IPS-NIHi11 (cell line): ENCODE measurements around the gene VTI1A.
"Not testable (repeated sequence)": the region's sequence is repeated elsewhere in the genome, so short reads cannot be mapped to it uniquely, and the experiment has no call there.

Source experiments
- DNase-seq: peaks from one replicate; pipeline ENCODE4 v3.0.0; 2012; ENCODE audit warnings: mixed read lengths, low spot score

The VTI1A gene

DNA sequence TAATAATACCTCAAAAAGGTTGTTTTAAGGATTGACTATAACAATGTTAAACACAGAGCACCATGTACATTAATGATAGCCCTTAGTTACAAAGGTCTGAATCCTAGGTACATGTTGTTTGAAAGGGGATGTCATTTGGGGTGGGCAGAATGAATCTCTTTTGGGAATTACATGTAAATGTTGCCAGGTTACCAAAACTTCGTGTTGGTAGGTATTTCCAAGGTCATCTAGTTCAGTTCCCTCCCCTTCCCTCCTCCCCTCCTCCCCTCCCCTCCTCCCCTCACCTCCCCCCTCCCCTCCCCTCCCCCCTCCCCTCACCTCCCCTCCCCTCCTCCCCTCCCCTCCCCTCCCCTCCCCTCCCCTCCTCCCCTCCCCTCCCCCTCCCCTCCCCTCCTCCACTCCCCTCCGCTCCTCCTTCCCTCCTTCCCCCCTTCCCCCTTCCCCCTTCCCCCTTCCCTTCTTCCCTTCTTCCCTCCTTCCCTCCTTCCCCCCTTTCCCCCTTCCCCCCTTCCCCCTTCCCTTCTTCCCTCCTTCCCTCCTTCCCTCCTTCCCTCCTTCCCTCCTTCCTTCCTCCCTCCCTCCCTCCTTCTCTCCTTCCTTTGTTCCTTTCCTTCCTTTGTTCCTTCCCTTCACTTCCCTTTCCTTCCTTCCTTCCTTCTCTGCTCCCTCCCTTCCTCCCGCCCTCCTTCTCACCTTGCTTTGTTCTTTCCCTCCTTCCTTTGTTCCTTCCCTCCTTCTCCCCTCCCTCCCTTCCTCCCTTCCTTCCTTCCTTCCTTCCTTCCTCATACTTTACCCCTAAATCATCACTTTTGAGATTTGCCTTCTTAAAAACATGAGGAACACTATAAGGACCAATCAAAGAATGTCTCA, 8.1 kb downstream of the VTI1A start:
- no peak for DNase-seq

DNA sequence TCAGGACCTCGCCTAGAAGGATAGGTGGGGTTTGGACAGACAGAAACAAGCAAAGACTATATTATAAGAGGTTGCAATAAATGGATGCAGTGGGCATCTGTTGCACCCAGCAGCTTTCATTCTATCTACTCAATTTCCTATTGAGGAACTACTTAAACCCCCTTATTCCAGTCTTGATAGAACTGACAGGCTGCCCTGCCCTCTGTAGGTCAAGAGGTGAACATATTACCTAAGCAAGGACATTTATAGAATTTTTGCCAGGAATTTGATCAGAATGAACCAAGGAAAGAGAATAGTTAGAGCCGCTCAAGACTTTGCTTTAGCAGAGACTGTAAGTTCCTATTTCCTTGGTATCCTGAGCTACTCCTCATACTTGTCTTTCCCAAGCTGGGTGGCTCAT, 9.5 kb downstream of the VTI1A start:
- no peak for DNase-seq

DNA sequence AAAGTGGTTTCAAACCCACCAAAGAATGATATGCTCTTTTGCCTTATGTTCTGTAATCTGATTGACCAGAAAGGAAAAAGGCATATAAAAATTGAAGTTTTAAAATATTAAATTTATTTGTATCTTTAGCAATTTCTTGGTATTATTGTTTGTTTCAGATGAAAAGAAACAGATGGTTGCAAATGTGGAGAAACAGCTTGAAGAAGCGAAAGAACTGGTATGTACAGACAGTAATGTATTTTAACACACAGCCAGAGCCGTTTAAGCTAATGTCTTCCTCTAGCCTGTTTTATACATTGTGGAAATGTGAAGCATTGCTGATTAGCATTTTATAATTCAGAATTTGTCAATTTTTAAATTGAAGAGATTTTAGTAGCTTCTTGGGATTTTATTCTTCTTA, 13.4 kb downstream of the VTI1A start:
- DNase-seq = no peak

DNA sequence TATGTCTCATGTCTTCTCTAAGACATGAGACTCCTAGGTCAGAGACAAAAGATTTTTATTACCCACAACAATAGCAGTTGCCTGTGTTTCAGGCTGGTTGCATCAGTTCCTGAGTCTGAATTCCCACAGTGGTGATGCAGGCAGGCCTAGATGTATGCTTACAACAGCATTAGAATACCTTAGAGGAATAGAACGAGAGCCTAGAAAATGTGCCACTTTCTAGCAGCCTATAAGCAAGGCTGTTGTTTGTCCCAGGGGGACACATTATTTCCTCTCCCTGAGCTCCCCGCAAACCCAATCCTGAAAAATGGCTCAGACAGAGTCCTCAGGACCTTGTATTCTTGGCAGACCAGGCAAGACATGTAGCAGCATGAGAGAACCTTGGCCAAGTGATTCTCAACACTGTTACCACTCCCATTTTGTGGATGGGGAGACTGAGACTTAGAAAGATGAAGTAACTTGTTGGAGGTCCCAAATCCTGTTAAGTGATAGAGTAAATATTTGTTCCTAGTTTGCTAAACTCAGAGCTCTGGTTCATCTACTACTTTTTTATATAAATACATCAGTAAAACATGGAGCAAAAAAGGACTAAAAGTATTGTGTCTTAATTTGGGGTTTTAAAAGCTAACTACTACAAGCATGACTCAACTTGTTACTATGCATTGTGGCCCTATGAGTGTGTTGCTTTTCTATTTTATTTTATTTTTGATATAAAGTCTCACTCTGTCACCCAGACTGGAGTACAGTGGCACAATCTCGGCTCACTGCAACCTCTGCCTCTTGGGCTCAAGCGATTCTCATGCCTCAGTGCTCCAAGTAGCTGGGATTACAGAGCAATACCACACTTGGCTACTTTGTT, 14.2 kb downstream of the VTI1A start:
- no peak for DNase-seq

DNA sequence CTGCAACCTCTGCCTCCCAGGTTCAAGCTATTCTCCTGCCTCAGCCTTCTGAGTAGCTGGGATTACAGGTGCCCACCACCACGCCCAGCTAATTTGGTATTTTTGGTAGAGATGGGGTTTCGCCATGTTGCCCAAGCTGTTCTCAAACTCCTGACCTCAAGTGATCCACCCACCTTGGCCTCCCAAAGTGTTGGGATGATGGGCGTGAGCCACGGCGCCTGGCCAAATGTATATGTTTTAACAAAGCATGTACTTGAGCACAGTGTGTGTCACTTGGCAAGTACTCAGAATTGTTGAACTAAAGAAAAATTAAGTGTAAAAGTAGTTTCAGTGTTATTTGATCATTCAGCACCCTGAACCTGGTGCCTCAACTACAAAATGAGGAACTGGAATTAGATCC, 17.1 kb downstream of the VTI1A start:
- DNase-seq = not testable (repeated sequence)

DNA sequence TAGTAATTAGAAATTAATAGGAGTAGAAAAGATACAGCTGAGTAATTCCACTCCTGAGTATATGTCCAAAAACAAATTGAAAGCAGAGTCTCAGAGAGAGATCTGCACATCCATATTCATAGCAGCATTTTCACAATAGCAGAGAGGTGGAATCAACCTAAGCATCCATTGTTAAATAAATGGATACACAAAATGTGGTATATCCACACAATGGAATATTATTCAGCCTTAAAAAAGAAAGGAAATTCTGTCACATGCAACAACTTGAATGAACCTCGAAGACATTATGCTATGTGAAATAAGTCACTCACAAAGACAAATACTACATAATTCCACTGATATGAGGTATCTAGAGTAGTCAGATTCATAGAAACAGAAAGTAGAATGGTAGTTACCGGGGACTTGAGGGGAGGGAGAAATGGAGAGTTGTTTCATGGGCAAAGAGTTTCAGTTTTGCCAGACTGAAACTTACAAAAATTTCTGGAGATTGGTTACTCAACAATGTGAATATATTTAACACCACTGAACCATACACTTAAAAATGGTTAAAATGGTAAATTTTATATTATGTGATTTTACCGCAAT, 18.4 kb downstream of the VTI1A start:
- no peak for DNase-seq

DNA sequence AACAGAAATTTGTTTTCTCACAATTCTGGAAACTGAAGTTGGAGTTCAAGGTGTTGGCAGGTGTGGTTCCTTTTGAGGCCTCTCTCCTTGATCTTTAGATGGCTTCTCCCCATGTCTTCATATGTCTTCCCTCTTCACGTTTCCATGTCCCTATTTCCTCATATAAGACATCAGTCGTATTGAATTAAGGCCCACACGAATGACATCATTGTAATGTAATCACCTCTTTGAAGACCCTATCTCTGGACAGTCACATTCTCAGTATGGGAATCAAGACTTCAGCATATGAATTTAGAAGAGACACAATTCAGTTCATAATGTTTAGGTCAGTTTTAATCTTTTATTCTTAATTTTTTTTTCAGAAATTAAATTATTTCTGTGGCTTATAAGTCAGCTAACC, 19.8 kb downstream of the VTI1A start:
- DNase-seq = no peak

DNA sequence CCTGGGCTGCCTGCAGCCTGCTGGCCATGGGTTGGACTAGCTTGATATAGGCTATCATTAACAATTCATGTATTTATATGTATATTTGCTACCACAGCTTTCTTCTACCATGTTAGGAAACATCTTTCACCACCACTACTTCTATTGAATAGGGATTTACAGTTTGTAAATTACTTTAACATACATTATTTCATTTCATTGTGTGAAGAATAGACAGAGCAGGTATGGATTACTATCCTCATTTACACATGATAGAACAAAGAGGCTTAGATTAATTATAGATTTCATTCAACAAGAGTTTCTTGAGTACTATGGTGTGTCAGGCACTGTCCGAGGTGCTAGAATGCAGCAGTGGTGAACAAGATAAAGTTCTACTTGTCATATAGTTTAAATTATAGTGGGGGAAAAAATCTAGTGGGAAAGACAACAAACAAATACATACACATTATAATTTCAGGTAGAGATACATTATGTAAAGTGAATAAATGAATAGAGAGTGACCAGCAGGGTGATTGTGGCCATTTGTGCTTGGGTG, 20.6 kb downstream of the VTI1A start:
- no peak for DNase-seq

DNA sequence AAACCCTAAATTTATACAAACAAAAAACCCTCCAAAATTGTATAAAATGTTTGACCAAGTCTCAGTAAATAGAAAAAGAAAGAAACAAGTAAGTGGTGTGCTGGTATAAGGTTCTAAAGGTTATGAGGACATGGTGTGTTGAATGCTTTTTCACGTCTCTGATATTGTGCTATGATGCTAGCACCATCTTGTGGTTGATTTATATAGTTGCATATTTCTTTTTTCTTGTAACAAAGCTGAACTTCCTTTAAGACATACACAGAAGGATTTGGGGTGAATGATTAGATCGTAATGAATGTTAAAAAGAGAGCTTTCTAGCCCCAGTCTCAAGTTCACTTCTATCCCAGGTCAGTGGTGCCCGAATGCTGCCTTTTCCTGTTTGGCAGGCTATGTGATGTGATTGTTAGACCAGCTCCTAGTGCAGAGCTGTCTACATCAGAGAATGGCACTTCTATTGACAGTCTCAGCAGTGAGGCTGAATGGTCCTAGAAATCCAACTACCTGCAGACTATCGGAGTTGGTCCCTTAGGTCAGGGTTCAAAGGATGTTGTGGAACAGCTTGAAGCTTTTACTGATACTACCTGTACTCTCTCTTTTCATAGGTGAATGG, 25.0 kb downstream of the VTI1A start:
- DNase-seq = peak; percentile 57

DNA sequence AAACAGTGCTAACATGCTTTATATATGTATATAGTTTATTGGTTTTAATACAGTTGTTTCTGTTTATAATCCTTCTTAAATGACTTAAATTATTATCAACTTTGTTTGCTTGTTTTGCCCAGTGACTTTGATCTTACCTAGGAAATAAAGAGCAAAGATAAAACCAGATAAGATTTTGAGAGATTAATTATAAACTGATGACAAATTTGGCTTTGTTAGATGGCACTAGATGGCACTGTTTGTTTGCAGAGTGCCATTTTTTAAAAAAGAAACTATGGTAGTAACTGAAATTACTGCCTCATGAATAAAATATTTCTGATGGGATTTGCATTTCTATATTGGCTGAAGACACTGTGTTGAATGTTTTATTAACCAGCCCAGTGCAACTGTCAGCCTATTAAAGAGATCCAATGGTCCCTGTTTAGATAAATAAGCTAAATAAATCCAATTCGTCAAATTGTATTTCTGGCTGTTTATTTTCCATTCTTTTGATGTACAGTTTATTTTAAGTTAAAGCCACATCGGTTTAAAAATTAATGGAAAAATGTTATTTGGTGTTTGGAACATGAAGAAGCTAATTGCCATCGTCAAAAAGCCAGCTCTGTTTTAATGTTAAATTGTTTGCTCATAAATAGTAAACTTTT, 28.7 kb downstream of the VTI1A start:
- DNase-seq = no peak

DNA sequence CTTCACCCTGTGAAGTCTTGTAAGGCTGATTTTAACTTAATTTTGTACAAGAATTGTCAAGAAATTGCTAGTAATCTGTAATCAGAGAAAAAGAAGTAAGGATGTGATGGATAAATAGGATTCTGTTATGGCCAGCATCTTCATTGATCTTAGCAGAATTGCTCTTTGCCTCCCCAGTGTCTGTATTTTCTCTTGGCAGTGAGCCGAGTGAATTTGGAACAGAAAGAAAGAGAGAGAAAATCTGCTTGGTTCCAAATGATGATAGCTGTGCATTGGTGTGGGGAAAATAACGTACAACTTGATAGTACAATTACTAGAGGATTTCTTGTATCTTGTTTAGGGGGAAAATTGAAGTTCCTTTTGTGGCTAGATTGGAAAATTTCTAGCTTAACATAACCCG, 34.6 kb downstream of the VTI1A start:
- DNase-seq = no peak

DNA sequence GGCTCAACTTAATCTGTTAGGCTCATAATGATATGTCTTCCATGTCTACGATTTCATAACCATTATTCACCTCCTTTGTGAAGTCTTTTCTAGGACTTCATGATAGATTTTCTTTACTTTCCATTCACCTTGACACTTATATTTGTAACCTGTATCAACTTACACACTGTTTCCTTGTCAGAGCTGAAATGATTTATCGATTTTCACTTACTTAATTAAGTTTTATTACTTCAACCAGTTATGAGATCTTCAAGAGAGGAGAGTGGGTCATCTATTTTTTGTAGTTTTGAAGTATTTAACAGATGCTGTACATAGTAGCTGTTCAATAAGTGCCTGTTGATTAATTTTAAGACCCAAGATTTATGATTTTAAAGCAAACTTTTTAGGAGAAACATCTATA, 37.4 kb downstream of the VTI1A start:
- DNase-seq = no peak

DNA sequence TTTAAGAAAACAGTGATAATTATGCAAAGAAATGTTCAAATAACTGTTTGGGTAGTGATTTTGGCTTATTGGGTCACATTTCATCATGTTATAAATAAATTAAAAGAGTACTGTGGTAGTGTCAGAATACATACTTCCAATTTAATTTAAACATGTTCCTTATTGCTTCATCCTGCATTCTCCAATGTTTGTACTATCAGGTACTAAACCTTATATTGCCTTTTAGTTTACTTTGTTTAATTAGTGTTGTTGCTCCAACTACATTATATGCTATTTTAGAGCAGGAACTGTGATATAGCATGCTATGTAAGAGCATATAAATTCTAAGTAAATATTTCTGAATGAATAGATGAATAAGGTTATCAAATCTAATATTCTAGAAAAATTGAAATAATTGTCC, 40.9 kb downstream of the VTI1A start:
- DNase-seq = no peak

DNA sequence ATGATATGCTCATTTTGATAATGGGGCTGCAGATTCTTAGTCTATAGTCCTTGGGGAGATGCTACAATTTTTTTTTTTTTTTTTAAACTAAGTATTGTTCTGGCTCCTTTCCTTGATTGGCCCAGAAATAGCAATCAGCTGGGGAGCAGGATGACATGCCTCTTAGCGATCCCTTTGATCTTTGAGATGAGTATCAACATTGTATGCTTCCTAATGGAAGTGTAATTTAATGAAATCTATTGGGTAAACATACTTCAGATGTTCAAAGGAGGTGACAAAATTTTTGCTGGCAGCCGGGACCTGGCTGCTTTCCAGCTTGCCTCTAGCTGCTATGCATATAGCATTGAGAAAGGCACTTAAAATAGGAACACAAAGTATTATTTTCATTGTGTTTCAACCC, 43.5 kb downstream of the VTI1A start:
- no peak for DNase-seq

DNA sequence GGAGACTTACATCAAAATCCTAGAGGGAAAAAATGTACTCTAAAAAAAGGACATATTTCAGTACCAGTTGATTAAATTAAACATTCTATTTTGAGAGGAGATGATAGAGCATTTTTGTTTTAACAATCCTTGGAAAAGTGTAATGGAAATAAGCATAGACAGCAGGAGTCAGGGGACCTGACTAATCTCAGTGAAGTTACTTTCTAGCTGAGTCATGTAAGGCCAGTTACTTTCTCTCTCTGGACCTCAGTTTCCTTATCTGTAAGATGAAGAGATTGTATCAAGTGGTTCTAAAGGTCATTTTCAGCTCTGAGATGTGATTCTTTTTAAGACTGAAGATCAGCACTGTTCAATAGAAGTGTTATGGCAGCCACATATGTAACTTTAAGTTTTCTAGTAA, 44.1 kb downstream of the VTI1A start:
- DNase-seq = no peak

DNA sequence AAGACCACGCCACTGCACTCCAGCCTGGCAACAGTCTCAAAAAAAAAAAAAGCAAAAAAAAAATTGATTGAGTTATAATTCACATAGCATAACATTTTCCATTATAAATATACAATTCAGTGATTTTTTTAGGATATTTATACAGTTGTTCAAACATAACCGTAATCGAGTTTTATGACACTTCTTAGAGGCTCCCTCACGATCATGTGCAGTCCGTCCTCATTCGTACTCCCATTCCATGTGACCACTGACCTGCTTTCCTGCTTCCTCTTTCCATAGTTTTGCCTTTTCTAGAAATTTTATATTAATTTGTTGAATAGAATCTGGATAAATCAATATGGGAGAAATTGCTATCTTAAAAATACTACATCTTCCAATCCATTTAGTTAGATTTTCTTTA, 45.7 kb downstream of the VTI1A start:
- no peak for DNase-seq

DNA sequence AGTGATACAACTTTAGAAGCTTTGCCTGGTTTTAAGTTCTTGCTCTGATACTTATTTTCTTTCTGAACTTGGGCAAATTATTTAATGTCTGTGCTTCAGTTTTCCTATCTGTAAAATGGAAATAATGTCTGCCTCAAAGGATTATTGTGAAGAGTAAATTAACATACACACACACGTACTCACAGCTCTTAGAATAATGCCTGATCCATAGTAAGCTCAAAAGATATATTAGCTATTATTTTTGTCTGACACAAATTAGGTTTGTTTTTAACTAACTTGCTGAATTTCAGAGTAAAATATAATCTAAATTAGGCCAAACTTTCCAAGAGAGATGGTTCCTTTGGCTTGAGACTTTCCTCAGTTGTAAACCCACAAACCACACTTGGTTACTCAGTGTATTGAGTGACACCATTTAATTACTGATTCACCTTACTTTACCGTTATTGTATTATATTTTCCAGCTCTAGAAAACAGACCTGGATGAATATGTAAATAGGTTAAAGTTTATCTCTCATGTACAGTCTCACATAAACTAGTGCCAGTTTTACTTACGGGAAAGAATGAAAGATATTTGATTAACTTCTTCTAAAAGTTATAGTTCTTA, 50.4 kb downstream of the VTI1A start:
- no peak for DNase-seq

DNA sequence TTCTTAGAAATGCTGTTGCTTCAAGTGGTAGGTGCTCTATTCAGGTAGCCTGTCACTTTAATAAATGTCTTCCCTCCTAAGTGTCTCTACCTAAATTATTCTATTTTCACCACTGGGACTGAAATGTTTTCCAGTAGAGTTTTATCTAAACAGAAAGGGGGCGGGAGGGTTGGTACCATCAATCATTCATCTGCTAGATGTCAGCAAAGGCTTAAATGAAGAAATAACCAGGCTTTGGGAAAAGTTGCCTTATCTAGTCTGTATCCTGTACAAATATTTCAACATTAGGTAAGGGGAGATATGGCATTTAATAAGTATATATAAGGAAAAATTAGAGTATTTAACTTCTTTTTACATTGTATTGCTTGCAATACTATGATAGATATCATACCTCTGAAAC, 51.8 kb downstream of the VTI1A start:
- no peak for DNase-seq

DNA sequence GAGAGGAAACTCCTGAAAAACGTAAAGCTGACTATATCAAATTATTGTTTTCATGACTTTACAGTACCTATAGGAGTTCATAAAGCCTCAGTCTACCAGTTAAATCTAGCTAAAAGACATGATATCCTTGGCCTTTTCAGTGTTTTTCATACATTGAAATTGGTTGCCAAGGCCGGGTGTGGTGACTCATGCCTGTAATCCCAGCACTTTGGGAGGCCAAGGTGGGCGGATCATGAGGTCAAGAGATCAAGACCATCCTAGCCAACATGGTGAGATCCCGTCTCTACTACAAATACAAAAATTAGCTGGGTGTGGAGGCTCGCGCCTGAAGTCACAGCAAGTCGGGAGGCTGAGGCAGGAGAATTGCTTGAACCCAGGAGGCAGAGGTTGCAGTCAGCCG, 53.0 kb downstream of the VTI1A start:
- DNase-seq = not testable (repeated sequence)

DNA sequence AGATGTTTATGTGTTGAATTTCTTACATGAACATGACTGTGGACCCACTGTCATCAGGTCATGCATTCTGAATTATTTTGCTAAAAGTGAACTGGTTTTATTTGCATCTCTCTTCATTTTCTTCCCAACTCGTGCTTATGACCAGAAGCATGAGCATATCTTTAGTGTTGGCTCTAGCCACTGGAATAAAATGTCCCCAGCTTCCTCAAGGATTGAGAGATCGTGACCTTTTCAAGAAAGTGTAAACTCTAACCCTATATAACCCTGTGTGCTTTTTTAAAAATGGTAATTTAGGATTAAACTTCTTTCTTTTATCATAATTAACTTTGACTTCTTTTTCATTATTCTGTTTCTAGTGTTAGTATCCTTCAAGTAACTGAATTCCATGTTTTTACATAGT, 55.5 kb downstream of the VTI1A start:
- no peak for DNase-seq

DNA sequence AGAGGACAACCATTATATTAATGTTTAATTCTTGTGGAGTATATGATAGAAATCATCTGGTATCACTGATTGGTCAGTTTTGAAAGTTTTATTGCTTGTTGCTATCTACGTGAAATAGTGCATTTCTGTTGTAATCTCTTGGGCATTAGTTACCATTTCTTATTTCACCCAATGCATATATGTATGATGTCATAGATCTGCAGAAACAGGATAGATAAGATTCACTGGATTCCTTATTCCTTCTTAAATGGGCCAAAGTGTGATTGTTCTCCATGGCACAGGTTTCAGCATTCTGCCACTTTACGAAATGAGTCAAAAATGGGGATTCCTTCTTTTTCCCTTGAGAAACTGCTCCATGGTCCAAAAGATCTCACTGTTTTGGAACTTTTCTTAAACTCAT, 56.6 kb downstream of the VTI1A start:
- DNase-seq = no peak
